Measurements from ENCODE around the gene PTEN. TPM values are rescaled to one million over a fixed set of nuclear protein-coding genes. Genes with fewer than 3 reads are reported as not detected.
"Not testable (repeated sequence)": the region's sequence is repeated elsewhere in the genome, so short reads cannot be mapped to it uniquely, and the experiment has no call there.

The PTEN gene
- total RNA-seq, 1 donor from 2014 or later: 101 TPM

DNA sequence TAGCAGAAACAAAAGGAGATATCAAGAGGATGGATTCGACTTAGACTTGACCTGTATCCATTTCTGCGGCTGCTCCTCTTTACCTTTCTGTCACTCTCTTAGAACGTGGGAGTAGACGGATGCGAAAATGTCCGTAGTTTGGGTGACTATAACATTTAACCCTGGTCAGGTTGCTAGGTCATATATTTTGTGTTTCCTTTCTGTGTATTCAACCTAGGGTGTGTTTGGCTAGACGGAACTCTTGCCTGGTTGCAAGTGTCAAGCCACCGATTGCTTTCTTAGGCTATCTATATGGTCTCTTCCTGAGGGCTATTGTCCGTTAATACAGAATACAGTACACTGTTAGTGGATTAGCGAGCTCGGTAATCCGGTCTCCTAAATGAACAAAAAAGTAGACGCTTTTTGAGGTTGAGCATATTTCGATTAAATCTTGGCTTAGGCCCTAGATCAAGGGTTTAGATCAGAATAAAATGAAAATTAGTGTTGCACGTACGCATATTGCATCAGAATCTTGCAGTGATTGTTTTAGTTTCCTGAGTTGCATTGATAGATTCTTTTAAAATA lies 1.2 kb downstream of the PTEN start:
- intact Hi-C loops (cut with DNase I): loop anchor here (5.0 kb wide), 1 partner anchor 523 kb away; no protein-coding TSS in a partner anchor
- peaks cover 33% of the 10 kb centered on the region for H3K4me1 ChIP-seq
- H3K9me3 ChIP-seq: no peaks in the 10 kb centered on the region
- H3K36me3 ChIP-seq: no peaks in the 10 kb centered on the region
- no peak for ATAC-seq
- H3K27me3 ChIP-seq (ENCODE audit: low read depth): no peaks in the 10 kb centered on the region
- peak overlapping the region; percentile 95 for H3K4me3 ChIP-seq
- TF ChIP-seq, protein P1, sequence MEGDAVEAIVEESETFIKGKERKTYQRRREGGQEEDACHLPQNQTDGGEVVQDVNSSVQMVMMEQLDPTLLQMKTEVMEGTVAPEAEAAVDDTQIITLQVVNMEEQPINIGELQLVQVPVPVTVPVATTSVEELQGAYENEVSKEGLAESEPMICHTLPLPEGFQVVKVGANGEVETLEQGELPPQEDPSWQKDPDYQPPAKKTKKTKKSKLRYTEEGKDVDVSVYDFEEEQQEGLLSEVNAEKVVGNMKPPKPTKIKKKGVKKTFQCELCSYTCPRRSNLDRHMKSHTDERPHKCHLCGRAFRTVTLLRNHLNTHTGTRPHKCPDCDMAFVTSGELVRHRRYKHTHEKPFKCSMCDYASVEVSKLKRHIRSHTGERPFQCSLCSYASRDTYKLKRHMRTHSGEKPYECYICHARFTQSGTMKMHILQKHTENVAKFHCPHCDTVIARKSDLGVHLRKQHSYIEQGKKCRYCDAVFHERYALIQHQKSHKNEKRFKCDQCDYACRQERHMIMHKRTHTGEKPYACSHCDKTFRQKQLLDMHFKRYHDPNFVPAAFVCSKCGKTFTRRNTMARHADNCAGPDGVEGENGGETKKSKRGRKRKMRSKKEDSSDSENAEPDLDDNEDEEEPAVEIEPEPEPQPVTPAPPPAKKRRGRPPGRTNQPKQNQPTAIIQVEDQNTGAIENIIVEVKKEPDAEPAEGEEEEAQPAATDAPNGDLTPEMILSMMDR (IDR thresholded peaks at IDR 0.05): no peak
- DNase-seq: no peak
- peak overlapping the region; percentile 95 for H3K27ac ChIP-seq

DNA sequence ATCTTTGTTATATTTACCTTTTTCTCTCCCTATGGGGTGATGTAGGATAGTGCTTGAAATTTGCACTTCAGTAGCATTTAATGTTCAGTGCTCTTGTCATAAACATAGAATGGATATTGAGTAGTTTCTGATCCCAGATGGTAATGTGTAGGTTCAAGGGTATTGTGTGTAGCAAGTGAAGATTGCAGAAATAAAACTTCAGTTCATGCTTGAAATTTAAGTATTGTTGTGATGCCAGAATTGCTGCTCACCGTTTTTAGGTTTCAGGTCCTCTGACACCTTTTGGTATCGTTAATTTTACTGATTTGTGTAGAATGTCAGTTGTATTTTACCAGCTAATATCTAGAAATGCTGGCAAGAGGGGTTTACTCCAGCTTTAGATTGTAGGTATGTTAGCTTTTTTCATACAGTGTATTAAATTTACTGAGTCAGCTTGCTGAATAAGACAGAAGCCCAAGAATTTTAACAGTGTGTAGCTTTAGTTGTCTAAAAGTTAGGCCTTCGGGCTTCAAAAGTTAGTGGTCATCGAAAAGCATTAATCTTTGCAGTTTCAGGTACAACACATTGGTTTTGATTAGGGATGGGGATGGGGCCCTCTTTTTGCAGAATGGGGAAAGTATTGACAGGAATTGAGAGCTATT lies 1.9 kb downstream of the PTEN start:
- Histone ChIP-seq H3K4me3 (peak overlapping the region; percentile 95), H3K4me1 (peaks cover 38% of the 10 kb centered on the region), H3K27ac (peak overlapping the region; percentile 95), H3K9me3 (no peaks in the 10 kb centered on the region), H3K36me3 (no peaks in the 10 kb centered on the region), H3K27me3 (ENCODE audit: low read depth) (no peaks in the 10 kb centered on the region)
- intact Hi-C loops (cut with DNase I): loop anchor here (5.0 kb wide), 1 partner anchor 522 kb away; no protein-coding TSS in a partner anchor
- no peak for DNase-seq
- TF ChIP-seq, protein P1 (IDR thresholded peaks at IDR 0.05): no peak
- ATAC-seq: no peak

DNA sequence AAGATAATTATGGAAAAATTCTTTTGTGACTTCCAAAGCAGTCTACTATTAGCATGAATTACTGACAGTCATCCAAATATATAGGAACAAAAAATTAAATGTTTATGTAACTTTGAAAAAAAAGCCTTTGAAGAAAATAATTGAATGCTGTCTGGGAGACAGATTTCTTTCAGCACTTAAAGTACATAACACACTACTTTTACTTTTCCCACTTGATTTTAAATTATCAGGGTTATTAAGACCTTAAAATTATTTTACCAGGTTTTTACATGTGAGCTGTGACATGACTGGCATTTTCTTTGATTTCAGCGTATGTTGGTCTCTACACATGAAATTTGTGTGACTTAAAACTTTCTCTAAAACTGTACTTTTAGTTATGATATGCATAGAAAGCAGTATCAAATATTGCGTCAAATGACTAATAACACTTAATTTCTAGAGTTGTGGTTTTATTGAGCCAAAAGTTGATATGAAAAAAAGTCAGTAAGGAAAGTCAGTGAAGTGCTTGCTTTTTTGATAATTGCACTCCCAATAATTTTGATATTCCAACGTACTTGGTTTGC lies 3.1 kb downstream of the PTEN start:
- Histone ChIP-seq H3K27me3 (ENCODE audit: low read depth) (no peaks in the 10 kb centered on the region), H3K9me3 (no peaks in the 10 kb centered on the region), H3K4me1 (peaks cover 38% of the 10 kb centered on the region), H3K27ac (peak overlapping the region; percentile 95), H3K36me3 (no peaks in the 10 kb centered on the region), H3K4me3 (peak overlapping the region; percentile 95)
- ATAC-seq: no peak
- DNase-seq: no peak
- TF ChIP-seq, protein P1 (IDR thresholded peaks at IDR 0.05): no peak
- intact Hi-C loops (cut with DNase I): loop anchor here (5.0 kb wide), 1 partner anchor 521 kb away; no protein-coding TSS in a partner anchor

DNA sequence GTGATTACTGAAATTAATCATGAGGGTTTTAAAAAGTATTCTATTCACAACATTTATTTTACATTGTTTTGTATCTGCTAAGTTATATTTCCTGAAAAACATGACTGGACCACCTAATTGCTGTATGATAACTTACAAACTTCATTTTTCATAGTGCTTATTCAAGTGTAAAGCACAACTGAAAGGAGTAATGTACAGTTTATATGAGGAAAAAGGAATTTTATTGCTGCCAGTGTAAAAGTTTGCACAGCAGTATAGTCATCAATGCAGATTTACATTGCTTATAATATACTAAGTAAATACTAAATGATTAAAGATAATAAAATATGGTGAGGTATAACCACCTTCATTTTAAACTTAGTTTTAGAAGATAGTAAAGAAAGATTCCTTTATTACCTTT lies 4.0 kb downstream of the PTEN start:
- DNase-seq (no peak), ATAC-seq (no peak)
- peak overlapping the region; percentile 95 for H3K27ac ChIP-seq
- H3K4me1 ChIP-seq: peaks cover 37% of the 10 kb centered on the region
- H3K36me3 ChIP-seq: no peaks in the 10 kb centered on the region
- peak overlapping the region; percentile 95 for H3K4me3 ChIP-seq
- H3K27me3 ChIP-seq (ENCODE audit: low read depth): no peaks in the 10 kb centered on the region
- intact Hi-C loops (cut with DNase I): loop anchor here (5.0 kb wide), 1 partner anchor 520 kb away; no protein-coding TSS in a partner anchor
- no peaks in the 10 kb centered on the region for H3K9me3 ChIP-seq
- TF ChIP-seq, protein P1 (IDR thresholded peaks at IDR 0.05): no peak

DNA sequence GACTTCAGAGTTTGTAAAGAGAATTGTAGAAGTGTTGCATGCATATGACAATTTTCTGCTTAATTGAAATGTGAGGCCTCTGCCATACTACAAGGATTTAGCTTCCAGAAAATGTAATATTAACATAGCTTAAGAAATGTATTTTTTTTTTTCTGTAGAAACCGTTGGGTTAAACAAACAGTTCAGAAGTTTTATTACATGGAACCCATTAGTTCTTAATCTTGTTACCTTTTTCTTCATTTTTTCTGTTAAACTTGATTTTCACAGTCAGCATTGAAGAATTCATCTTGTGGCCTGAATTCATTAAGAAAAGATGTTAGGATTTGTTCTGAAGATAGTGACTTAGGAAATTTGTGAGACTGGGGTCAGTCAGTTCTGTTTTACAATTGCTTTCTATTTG lies 4.9 kb downstream of the PTEN start:
- Histone ChIP-seq H3K36me3 (no peaks in the 10 kb centered on the region), H3K4me1 (peaks cover 46% of the 10 kb centered on the region), H3K27me3 (ENCODE audit: low read depth) (no peaks in the 10 kb centered on the region), H3K4me3 (peak overlapping the region; percentile 95), H3K27ac (peak overlapping the region; percentile 95), H3K9me3 (no peaks in the 10 kb centered on the region)
- DNase-seq (no peak), ATAC-seq (no peak)
- intact Hi-C loops (cut with DNase I): loop anchor here (5.0 kb wide), 1 partner anchor 519 kb away; no protein-coding TSS in a partner anchor
- TF ChIP-seq, protein P1 (IDR thresholded peaks at IDR 0.05): no peak

DNA sequence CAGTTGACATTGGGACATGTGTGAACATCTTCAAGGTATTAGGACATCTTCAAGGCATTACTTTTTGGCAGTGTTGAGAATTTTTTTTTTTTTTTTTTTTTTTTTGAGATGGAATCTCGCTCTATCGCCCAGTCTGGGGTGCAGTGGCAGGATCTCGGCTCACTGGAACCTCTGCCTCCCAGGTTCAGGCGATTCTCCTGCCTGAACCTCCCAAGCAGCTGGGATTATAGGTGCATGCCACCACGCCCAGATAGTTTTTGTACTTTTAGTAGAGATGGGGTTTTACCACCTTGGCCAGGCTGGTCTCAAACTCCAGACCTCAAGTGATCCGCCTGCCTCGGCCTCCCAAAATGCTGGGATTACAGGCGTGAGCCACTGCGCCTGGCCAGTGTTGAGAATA lies 5.7 kb downstream of the PTEN start:
- intact Hi-C loops (cut with DNase I): loop anchor here (5.0 kb wide), 1 partner anchor 518 kb away; no protein-coding TSS in a partner anchor
- peak overlapping the region; percentile 95 for H3K4me3 ChIP-seq
- DNase-seq; H3K27ac ChIP-seq; H3K9me3 ChIP-seq; H3K36me3 ChIP-seq; H3K27me3 ChIP-seq (ENCODE audit: low read depth); ATAC-seq: not testable (repeated sequence)
- H3K4me1 ChIP-seq: peaks cover 54% of the 10 kb centered on the region

All from lower lobe of right lung (tissue), 2 donors.